Lower leg skin (tissue), 4 donors: ENCODE data around the gene HDGFL2. TPM values are rescaled to one million over a fixed set of nuclear protein-coding genes. Genes with fewer than 3 reads are reported as not detected.

Experiments
- DNase-seq, 2 donors: peaks; one replicate each; pipeline ENCODE4 v3.0.0-alpha.2; 2019; ENCODE audit warnings: low spot score in 2 of 2
- H3K4me3 ChIP-seq: fragments of 200-600 bp; sonication (generic); 2 replicates; pipeline ENCODE4 v1.5.1; 2017; ENCODE audit warnings: mild to moderate bottlenecking, low read depth; ENCODE audit not compliant: poor library complexity, severe bottlenecking
- POLR2A ChIP-seq, 2 donors: fragments of 450-650 bp; IDR thresholded peaks; one replicate each; pipeline ENCODE4 v1.6.1; 2016 to 2017; ENCODE audit warnings: antibody characterized with exemption in 2 of 2, mild to moderate bottlenecking in 1 of 2, moderate library complexity in 1 of 2
- WGBS, 2 donors: methylation state at CpG; one replicate each; pipeline ENCODE4 v1.1.5; 2018; 5-methylcytosine and 5-hydroxymethylcytosine counted together
- intact Hi-C: fragments of 100-400 bp; cut with DNase I; formaldehyde crosslinking; loops from one replicate; pipeline ENCODE4 v1.15.0; 2023; ENCODE audit warnings: low total_unique reads
- total RNA-seq, 4 donors: library from RNA; depleted of rRNA; stranded (reverse); fragments of >200 nt; gene quantifications; one replicate each; pipeline ENCODE4 v1.1.0, GENCODE V29; 2016
- TF ChIP-seq, protein P1 (sequence below), 3 donors: fragments of 450-650 bp; IDR thresholded peaks; one replicate each; pipeline ENCODE4 v1.5.1; 2016; ENCODE audit warnings: antibody characterized with exemption in 3 of 3, mild to moderate bottlenecking in 3 of 3, moderate library complexity in 2 of 3

HDGFL2 gene
- total RNA-seq, 4 donors from 2014 or later, result 20.9 to 36.4 (median 30.1) TPM

DNA sequence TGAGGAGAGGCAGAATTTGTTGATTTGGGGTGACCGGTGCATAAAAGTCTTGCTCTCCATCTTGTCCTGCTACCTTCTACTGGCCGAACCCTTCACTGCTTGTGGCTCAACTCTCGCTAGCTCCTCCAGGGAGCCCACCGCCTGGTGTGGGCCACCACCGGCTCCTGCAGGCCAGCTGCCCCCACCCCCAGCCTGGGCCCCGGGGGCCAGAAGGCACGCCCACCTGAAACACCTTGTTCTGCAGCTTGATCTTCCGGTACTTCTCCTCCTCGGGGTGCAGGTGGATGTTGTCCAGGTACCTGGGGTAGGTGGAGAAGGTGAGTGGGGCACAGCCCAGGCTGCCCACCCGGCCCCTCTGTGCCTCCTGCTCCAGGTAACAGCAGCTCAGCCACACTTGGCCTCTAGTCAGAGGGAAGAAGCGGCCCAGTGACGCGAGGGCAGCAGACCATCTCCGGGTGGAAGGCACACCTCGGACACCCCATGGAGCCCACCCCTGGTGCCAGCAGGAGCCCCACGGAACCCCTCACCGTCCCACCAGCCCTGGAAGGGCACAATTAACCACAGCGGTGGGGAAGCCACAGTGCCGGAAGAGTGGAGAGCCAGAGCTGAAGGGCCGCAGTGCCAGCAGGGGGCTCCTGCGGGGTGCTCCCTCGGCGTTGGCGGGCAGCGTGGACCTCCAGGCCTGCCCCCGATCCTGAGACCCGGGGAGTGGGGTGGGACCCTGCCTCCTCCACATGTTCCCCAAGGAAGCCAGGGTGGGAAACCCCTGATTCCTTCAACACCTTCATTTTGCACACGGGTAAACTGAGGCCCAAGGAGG is 24.6 kb upstream of the HDGFL2 start:
- no peak for DNase-seq
- intact Hi-C loops, result no loop called here
- WGBS, 2 donors, result 86 to 87% methylated on average over 21 to 28 of the region's 28 CpGs
- no peak overlapping the region for H3K4me3 ChIP-seq
- no peak for TF ChIP-seq POLR2A (IDR thresholded peaks at IDR 0.05)
- TF ChIP-seq, protein P1, sequence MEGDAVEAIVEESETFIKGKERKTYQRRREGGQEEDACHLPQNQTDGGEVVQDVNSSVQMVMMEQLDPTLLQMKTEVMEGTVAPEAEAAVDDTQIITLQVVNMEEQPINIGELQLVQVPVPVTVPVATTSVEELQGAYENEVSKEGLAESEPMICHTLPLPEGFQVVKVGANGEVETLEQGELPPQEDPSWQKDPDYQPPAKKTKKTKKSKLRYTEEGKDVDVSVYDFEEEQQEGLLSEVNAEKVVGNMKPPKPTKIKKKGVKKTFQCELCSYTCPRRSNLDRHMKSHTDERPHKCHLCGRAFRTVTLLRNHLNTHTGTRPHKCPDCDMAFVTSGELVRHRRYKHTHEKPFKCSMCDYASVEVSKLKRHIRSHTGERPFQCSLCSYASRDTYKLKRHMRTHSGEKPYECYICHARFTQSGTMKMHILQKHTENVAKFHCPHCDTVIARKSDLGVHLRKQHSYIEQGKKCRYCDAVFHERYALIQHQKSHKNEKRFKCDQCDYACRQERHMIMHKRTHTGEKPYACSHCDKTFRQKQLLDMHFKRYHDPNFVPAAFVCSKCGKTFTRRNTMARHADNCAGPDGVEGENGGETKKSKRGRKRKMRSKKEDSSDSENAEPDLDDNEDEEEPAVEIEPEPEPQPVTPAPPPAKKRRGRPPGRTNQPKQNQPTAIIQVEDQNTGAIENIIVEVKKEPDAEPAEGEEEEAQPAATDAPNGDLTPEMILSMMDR (IDR thresholded peaks at IDR 0.05), result no peak

DNA sequence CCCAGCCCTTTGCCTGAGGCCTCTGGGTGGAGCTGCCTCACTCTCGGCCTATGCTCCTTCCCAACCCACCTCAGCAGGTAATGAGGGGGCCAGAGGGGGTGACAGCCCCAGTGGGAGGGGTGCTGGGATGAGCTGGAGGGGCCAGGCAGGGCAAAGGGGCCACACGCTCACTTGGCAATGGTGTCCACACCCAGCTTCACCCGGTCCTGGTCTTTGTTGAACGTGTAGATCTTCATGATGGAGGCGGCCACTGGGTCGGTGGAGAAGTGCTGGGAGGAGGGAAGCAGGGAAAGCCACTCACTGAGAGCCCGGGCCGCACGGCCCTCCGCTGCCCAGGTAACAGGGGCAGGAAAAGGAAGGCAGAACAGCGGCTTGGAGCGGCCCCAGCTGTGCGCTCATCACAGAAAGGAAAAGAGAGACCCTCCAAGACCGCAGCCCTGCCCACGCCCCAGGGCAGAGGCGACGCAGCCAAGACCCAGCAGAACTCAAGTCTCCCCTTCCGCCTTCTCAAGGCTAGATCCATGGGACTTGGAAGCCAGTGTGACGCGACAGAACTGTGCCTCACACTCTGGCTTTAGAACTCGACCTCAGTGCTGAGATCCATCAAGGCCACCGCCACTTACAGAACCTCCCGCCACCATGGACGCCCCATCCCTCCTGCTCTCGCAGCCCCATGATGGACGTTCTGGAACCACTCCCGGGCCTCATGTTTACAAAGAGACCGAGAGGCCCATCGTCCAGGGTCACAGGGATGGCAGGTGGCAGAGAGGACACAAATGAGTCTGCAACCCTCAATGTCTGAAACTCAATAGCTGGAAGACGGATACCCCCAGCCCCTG is 23.7 kb upstream of the HDGFL2 start:
- intact Hi-C loops, result no loop called here
- 76 to 83% methylated on average over 23 to 30 of the region's 30 CpGs for WGBS, 2 donors
- DNase-seq, result peak in 1 of 2 donors; percentile 85
- H3K4me3 ChIP-seq, result no peak overlapping the region
- no peak for TF ChIP-seq POLR2A (IDR thresholded peaks at IDR 0.05)
- TF ChIP-seq, protein P1 (IDR thresholded peaks at IDR 0.05), result no peak

DNA sequence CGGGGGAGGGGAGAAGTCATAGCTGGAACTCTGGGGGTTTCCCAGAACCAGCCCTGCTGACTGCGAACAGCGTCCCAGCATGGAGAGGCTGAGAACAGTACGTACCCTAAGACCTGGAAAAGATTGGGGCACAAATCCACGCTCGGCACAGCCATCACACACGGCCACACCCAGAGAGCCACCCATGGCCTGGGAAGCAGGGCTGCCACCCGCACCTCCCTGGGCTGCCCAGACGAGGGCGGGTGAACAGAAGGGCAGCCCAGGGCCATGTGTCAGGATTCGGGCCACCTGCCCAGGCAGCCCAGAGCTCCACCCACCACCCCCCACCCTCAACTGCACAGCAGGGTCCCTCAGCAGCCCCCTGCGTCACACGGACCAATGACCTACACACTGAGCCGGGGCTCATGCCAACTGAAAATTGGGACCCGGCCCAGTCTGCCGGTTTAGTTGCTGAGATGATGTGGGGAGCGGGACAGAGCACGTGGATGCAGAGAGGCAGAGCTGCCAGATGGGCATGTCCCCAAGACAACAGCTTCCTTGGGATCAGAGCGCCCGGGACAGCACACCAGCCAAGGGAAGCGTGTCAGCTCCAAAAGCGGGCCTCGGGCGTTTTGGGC is 23.0 kb upstream of the HDGFL2 start:
- H3K4me3 ChIP-seq, result no peak overlapping the region
- intact Hi-C loops, result no loop called here
- 38 to 52% methylated on average over 19 to 24 of the region's 24 CpGs for WGBS, 2 donors
- TF ChIP-seq POLR2A (IDR thresholded peaks at IDR 0.05), result no peak
- TF ChIP-seq, protein P1 (IDR thresholded peaks at IDR 0.05), result no peak
- DNase-seq, result peak in 1 of 2 donors; percentile 92

DNA sequence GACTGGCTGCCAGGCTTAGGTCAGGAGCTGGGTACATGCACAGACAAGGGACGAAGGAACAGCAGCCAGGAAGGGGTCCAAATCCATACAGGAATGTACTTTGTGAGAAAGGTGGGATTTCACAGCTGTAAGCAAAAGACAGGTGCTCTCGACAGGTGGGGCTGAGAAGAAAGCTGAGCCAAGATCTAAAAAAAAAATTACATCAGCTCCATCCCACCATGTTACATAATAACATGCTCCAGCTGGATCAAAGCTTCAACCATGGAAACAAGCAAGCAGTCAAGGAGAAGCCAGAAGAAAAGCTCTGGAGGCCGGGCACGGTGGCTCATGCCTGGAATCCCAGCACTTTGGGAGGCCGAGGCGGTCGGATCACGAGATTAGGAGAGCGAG is 22.5 kb upstream of the HDGFL2 start:
- intact Hi-C loops, result no loop called here
- no peak overlapping the region for H3K4me3 ChIP-seq
- TF ChIP-seq POLR2A (IDR thresholded peaks at IDR 0.05), result no peak
- TF ChIP-seq, protein P1 (IDR thresholded peaks at IDR 0.05), result no peak
- 48 to 57% methylated on average over 9 of the region's 9 CpGs for WGBS, 2 donors
- no peak for DNase-seq

DNA sequence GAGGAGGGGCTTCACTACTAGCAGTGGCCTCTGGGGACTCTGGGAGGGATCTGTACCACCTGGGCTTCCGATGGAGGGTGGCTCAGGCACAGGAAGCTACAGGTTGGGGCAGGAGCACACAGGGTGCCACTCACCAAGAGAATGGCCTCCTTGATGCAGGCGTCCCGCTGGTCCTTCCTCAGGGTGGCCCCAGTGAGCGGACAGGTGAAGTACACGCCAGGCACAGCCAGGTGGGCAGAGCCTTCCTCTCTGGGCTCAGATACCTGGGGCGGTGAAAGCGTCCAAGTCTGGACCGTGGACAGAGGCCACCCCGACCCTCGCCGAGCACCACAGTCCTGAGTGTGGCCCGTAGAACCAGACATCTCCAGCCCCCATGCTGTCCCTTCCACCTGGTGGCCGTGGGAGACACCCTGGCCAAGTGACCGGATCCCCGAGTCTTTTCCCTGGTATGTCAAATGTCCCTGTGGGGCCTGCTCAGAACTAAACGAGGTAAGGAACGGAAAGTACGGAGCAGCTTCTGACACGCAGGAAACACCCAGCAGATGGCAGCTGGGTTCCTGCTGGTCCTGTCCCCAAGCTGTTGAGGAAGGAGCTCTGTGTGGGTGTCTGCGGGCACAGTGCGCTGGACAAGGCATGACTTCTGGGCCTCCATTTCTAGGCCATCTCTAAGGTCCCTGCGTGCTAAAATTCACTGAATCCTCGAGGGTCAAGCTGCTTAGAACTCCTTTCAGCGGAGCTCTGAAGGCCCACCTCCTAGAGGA is 19.7 kb upstream of the HDGFL2 start:
- DNase-seq, result no peak
- TF ChIP-seq, protein P1 (IDR thresholded peaks at IDR 0.05), result no peak
- TF ChIP-seq POLR2A (IDR thresholded peaks at IDR 0.05), result no peak
- 83 to 89% methylated on average over 24 of the region's 24 CpGs for WGBS, 2 donors
- intact Hi-C loops, result no loop called here
- no peak overlapping the region for H3K4me3 ChIP-seq
